WTC11 (cell line): ENCODE data around the gene SVEP1.

ENCODE experiments used
- AFF4 ChIP-seq: sonication (generic); formaldehyde crosslinking; IDR thresholded peaks from 2 replicates; pipeline ENCODE4 v1.8.1; 2023; ENCODE audit warnings: mild to moderate bottlenecking, missing genetic modification reagents, borderline replicate concordance
- CTCF ChIP-seq: fragments of 200-600 bp; IDR thresholded peaks from 2 replicates; pipeline ENCODE4 v1.8.0; 2022; ENCODE audit warnings: antibody characterized with exemption
- GABPB1 ChIP-seq: sonication (generic); formaldehyde crosslinking; IDR thresholded peaks from 2 replicates; pipeline ENCODE4 v1.8.1; 2023; ENCODE audit warnings: mild to moderate bottlenecking, missing genetic modification reagents
- IRF2 ChIP-seq: sonication (generic); formaldehyde crosslinking; IDR thresholded peaks from 2 replicates; pipeline ENCODE4 v1.8.0; 2022; ENCODE audit warnings: low read depth, missing genetic modification reagents, borderline replicate concordance
- KAT7 ChIP-seq: sonication (generic); formaldehyde crosslinking; IDR thresholded peaks from 2 replicates; pipeline ENCODE4 v1.8.1; 2023; ENCODE audit warnings: missing genetic modification reagents, mild to moderate bottlenecking, borderline replicate concordance
- NR1H2 ChIP-seq: sonication (generic); formaldehyde crosslinking; IDR thresholded peaks from 2 replicates; pipeline ENCODE4 v1.9.0; 2021; ENCODE audit warnings: mild to moderate bottlenecking, moderate library complexity, missing genetic modification reagents
- USF2 ChIP-seq: sonication (generic); formaldehyde crosslinking; IDR thresholded peaks from 2 replicates; pipeline ENCODE4 v1.8.1; 2023; ENCODE audit warnings: mild to moderate bottlenecking, missing genetic modification reagents, moderate library complexity
- ZNF121 ChIP-seq: sonication (generic); formaldehyde crosslinking; IDR thresholded peaks from 2 replicates; pipeline ENCODE4 v1.8.0; 2023; ENCODE audit warnings: missing genetic modification reagents
- ZNF423 ChIP-seq: fragments of 250-450 bp; sonication (Bioruptor Pico); IDR thresholded peaks from 2 replicates; pipeline ENCODE4 v2.1.2; 2022; ENCODE audit warnings: mild to moderate bottlenecking, moderate library complexity
- TF ChIP-seq, protein P1 (sequence below): sonication (generic); formaldehyde crosslinking; IDR thresholded peaks from 2 replicates; pipeline ENCODE4 v1.8.1; 2023; ENCODE audit warnings: mild to moderate bottlenecking, missing genetic modification reagents, moderate library complexity
- TF ChIP-seq, protein P2 (sequence below): sonication (generic); formaldehyde crosslinking; IDR thresholded peaks from 2 replicates; pipeline ENCODE4 v1.8.1; 2022; ENCODE audit warnings: low read depth, missing genetic modification reagents, borderline replicate concordance
- TF ChIP-seq, protein P3 (sequence below): fragments of 250-450 bp; sonication (Bioruptor Pico); IDR thresholded peaks from 2 replicates; pipeline ENCODE4 v2.1.2; 2022; ENCODE audit warnings: mild to moderate bottlenecking, moderate library complexity
- TF ChIP-seq, protein P4 (sequence below): fragments of 250-450 bp; sonication (Bioruptor Pico); IDR thresholded peaks from 2 replicates; pipeline ENCODE4 v1.9.0; 2021; ENCODE audit warnings: mild to moderate bottlenecking

DNA sequence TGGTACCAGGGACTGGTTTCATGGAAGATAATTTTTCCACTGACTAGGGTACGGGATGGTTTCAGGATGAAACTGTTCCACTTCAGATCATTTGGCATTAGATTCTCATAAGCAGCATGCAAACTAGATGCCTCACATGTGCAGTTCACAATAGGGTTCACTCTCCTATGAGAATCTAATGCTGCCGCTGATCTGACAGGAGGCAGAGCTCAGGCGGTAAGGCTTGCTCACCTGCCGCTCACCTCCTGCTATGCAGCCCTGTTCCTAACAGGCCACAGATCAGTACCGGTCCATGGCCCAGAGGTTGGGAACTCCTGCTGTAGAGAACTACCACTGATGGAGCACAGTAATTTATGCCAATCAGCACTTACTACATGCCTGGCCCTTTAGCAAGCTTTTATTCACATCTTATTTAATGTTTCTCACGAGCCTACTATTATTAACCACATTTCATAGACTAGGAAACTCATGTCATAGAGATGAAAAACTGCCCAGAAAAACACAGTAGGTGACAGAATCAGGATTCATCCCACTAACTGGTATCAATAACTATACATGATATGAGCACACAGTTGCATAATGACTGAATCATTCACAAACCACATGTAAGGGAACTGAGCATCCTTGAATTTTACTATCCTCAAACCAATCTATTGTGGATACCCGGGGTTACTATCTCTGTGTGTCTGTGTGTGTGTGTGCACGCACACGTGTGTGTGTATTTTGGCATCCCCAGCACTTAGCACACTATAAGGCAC lies 46.5 kb downstream of the SVEP1 start:
- TF ChIP-seq, protein P1, sequence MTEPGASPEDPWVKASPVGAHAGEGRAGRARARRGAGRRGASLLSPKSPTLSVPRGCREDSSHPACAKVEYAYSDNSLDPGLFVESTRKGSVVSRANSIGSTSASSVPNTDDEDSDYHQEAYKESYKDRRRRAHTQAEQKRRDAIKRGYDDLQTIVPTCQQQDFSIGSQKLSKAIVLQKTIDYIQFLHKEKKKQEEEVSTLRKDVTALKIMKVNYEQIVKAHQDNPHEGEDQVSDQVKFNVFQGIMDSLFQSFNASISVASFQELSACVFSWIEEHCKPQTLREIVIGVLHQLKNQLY: no peak
- TF ChIP-seq KAT7: no peak
- TF ChIP-seq USF2 (CRISPR knock-in tag): no peak
- TF ChIP-seq ZNF121 (CRISPR knock-in tag): no peak
- TF ChIP-seq, protein P2, sequence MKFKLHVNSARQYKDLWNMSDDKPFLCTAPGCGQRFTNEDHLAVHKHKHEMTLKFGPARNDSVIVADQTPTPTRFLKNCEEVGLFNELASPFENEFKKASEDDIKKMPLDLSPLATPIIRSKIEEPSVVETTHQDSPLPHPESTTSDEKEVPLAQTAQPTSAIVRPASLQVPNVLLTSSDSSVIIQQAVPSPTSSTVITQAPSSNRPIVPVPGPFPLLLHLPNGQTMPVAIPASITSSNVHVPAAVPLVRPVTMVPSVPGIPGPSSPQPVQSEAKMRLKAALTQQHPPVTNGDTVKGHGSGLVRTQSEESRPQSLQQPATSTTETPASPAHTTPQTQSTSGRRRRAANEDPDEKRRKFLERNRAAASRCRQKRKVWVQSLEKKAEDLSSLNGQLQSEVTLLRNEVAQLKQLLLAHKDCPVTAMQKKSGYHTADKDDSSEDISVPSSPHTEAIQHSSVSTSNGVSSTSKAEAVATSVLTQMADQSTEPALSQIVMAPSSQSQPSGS (CRISPR knock-in tag): no peak
- no peak for TF ChIP-seq AFF4
- TF ChIP-seq ZNF423 (CRISPR knock-in tag): no peak
- no peak for TF ChIP-seq CTCF
- no peak for TF ChIP-seq GABPB1 (CRISPR knock-in tag)
- no peak for TF ChIP-seq IRF2
- no peak for TF ChIP-seq NR1H2 (CRISPR knock-in tag)
- TF ChIP-seq, protein P3, sequence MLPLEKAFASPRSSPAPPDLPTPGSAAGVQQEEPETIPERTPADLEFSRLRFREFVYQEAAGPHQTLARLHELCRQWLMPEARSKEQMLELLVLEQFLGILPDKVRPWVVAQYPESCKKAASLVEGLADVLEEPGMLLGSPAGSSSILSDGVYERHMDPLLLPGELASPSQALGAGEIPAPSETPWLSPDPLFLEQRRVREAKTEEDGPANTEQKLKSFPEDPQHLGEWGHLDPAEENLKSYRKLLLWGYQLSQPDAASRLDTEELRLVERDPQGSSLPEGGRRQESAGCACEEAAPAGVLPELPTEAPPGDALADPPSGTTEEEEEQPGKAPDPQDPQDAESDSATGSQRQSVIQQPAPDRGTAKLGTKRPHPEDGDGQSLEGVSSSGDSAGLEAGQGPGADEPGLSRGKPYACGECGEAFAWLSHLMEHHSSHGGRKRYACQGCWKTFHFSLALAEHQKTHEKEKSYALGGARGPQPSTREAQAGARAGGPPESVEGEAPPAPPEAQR (CRISPR knock-in tag): no peak
- TF ChIP-seq, protein P4, sequence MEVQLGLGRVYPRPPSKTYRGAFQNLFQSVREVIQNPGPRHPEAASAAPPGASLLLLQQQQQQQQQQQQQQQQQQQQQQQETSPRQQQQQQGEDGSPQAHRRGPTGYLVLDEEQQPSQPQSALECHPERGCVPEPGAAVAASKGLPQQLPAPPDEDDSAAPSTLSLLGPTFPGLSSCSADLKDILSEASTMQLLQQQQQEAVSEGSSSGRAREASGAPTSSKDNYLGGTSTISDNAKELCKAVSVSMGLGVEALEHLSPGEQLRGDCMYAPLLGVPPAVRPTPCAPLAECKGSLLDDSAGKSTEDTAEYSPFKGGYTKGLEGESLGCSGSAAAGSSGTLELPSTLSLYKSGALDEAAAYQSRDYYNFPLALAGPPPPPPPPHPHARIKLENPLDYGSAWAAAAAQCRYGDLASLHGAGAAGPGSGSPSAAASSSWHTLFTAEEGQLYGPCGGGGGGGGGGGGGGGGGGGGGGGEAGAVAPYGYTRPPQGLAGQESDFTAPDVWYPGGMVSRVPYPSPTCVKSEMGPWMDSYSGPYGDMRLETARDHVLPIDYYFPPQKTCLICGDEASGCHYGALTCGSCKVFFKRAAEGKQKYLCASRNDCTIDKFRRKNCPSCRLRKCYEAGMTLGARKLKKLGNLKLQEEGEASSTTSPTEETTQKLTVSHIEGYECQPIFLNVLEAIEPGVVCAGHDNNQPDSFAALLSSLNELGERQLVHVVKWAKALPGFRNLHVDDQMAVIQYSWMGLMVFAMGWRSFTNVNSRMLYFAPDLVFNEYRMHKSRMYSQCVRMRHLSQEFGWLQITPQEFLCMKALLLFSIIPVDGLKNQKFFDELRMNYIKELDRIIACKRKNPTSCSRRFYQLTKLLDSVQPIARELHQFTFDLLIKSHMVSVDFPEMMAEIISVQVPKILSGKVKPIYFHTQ (CRISPR knock-in tag): no peak
